ENCODE measurements around the gene NAV1.
A peak's percentile ranks its signal among the peaks of the same experiment; 100 is the strongest.

NAV1 gene

DNA sequence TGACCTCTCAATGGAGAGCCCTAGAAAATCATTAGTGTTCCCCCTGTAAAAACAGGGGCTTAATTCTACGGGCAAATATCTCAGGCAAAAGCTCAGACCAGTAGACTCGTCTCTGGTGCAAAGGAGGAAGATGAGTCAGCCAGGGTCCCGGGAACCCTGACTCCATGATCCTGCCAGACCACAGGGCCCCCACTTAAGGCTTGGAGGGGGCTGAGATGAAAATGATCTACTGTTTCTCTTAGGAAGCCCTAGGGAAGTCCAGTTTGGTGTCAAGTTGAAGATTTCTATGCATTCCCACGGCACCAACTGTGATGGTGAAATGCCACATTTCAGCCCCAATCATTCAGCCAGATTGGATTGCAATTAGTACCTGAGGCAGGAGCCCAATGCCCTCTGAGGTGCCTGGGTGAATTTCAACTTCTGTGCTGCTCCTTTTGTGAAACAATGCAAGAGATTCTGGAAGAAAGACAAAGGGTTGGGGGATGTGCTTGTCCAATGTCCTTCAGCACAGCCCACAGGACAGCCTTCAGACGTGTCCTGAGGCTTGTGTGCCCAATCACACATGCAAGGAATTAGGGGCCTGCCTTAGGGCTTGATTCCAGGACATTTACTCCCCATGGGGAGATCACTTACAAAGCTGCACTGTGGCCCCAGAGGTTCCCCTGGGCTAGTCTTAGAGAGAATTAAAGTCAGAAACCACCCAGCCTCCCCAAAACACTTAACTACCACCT is 18.1 kb downstream of the NAV1 start (continued):
- TF ChIP-seq, protein P1, sequence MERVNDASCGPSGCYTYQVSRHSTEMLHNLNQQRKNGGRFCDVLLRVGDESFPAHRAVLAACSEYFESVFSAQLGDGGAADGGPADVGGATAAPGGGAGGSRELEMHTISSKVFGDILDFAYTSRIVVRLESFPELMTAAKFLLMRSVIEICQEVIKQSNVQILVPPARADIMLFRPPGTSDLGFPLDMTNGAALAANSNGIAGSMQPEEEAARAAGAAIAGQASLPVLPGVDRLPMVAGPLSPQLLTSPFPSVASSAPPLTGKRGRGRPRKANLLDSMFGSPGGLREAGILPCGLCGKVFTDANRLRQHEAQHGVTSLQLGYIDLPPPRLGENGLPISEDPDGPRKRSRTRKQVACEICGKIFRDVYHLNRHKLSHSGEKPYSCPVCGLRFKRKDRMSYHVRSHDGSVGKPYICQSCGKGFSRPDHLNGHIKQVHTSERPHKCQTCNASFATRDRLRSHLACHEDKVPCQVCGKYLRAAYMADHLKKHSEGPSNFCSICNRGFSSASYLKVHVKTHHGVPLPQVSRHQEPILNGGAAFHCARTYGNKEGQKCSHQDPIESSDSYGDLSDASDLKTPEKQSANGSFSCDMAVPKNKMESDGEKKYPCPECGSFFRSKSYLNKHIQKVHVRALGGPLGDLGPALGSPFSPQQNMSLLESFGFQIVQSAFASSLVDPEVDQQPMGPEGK (CRISPR knock-in tag; IDR thresholded peaks at IDR 0.05; ENCODE audit: borderline replicate concordance): no peak

GRCh38 chr1:201557572-201557958 is 18.6 kb downstream of the NAV1 start:
- peak; percentile 22 for ATAC-seq
- no peak for TF ChIP-seq ZFP3 (CRISPR knock-in tag; IDR thresholded peaks at IDR 0.05)
- TF ChIP-seq TOX (CRISPR knock-in tag; IDR thresholded peaks at IDR 0.05; ENCODE audit: borderline replicate concordance): 0 out of 2 replicates have a peak, but pooled peaks have one; percentile 36

DNA sequence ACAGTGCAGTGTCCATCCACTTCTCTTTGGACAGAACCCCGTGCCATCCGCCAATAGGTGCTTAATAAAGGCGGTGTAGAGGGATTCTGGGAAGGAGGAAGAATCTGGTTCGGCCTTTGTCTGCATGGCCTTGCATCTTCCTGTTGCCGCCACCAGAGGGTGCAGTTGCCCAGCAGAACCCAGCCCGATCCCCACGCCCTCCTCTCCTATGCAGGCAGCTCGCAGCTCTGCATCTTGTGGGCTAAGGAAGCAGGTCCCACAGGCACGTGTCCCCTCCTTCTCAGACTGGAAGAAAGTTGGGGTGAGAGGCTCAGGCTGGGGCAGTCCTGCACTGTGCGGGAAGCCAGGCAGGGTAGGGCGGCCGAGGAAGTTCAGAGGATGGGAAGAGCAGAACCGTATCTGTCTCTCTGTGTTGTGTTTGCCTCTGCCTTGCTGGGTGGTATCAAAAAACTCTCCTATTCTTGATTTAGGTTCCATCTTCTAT is 20.8 kb downstream of the NAV1 start:
- ATAC-seq: peak; percentile 68
- TF ChIP-seq RARB (CRISPR knock-in tag; IDR thresholded peaks at IDR 0.05) (0 out of 2 replicates have a peak, but pooled peaks have one; percentile 43), BACH2 (CRISPR knock-in tag; IDR thresholded peaks at IDR 0.05; ENCODE audit: borderline replicate concordance) (no peak), ZFP30 (CRISPR knock-in tag; IDR thresholded peaks at IDR 0.05) (no peak)

DNA sequence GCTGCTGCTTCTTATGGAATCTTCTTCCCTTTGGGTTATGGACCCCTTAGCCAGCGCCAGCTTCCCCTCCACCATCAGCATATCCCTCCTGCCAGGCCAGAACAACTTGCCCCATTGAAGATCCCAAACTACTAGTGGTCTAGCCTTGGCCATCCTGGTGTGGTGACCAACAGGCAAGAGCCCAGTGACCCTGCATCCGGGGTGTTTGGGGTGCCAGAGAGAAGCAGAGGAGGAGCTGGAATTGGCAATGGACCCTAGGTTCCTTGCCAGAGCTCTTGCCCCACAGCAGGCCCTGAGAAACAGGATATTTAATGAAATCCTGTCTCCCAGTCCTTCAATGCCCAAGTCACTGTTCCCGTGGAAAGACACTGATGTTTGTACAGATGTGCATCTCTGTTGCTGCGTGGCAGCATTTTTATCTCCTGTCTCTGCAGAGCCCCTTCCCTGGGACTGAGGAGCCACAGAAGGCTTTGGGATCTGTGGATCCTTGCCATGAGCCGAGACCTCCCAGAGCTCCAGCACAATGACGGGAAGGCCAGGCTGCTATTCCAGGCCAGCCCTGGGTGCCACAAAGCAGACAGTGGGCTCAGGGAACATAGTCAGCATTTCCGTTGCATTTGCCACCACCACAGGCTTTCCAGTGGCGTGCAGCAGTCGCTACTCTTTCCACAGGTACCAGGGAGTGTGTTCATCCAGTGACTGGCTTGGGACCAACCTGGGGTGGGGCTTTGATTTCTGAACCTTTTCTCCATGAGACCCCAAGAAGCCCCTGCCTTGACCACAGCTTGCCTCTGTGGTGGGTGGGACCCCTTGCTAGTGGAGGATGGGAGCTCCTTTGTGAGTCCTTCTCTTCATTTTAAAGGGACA is 21.6 kb downstream of the NAV1 start:
- no peak for TF ChIP-seq ISL1 (CRISPR knock-in tag; IDR thresholded peaks at IDR 0.05)
- no peak for TF ChIP-seq ZC3H10 (CRISPR knock-in tag; IDR thresholded peaks at IDR 0.05)
- TF ChIP-seq, protein P2, sequence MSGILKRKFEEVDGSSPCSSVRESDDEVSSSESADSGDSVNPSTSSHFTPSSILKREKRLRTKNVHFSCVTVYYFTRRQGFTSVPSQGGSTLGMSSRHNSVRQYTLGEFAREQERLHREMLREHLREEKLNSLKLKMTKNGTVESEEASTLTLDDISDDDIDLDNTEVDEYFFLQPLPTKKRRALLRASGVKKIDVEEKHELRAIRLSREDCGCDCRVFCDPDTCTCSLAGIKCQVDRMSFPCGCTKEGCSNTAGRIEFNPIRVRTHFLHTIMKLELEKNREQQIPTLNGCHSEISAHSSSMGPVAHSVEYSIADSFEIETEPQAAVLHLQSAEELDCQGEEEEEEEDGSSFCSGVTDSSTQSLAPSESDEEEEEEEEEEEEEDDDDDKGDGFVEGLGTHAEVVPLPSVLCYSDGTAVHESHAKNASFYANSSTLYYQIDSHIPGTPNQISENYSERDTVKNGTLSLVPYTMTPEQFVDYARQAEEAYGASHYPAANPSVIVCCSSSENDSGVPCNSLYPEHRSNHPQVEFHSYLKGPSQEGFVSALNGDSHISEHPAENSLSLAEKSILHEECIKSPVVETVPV (CRISPR knock-in tag; IDR thresholded peaks at IDR 0.05): no peak
- TF ChIP-seq ZFP30 (CRISPR knock-in tag; IDR thresholded peaks at IDR 0.05): no peak
- no peak for TF ChIP-seq TSHZ2 (CRISPR knock-in tag; IDR thresholded peaks at IDR 0.05)
- no peak for TF ChIP-seq TOX (CRISPR knock-in tag; IDR thresholded peaks at IDR 0.05; ENCODE audit: borderline replicate concordance)
- TF ChIP-seq, protein P1 (CRISPR knock-in tag; IDR thresholded peaks at IDR 0.05; ENCODE audit: borderline replicate concordance): no peak
- TF ChIP-seq ZFP3 (CRISPR knock-in tag; IDR thresholded peaks at IDR 0.05): no peak
- TF ChIP-seq ESRRG (CRISPR knock-in tag; IDR thresholded peaks at IDR 0.05): no peak
- TF ChIP-seq, protein P3, sequence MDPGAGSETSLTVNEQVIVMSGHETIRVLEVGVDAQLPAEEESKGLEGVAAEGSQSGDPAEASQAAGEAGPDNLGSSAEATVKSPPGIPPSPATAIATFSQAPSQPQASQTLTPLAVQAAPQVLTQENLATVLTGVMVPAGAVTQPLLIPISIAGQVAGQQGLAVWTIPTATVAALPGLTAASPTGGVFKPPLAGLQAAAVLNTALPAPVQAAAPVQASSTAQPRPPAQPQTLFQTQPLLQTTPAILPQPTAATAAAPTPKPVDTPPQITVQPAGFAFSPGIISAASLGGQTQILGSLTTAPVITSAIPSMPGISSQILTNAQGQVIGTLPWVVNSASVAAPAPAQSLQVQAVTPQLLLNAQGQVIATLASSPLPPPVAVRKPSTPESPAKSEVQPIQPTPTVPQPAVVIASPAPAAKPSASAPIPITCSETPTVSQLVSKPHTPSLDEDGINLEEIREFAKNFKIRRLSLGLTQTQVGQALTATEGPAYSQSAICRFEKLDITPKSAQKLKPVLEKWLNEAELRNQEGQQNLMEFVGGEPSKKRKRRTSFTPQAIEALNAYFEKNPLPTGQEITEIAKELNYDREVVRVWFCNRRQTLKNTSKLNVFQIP (CRISPR knock-in tag; IDR thresholded peaks at IDR 0.05; ENCODE audit: borderline replicate concordance, low read depth): no peak
- no peak for TF ChIP-seq ARNTL (CRISPR knock-in tag; IDR thresholded peaks at IDR 0.05; ENCODE audit: borderline replicate concordance, low read depth)
- TF ChIP-seq ZNF70 (CRISPR knock-in tag; IDR thresholded peaks at IDR 0.05): no peak
- TF ChIP-seq OSR1 (CRISPR knock-in tag; IDR thresholded peaks at IDR 0.05): no peak
- TF ChIP-seq RARB (CRISPR knock-in tag; IDR thresholded peaks at IDR 0.05): no peak
- no peak for TF ChIP-seq CSDC2 (CRISPR knock-in tag; IDR thresholded peaks at IDR 0.05)
- TF ChIP-seq BACH2 (CRISPR knock-in tag; IDR thresholded peaks at IDR 0.05; ENCODE audit: borderline replicate concordance): no peak
- no peak for TF ChIP-seq ZNF8 (CRISPR knock-in tag; IDR thresholded peaks at IDR 0.05)
- no peak for ATAC-seq
